K562 (cell line): ENCODE results near the gene FREM1. TPM values are rescaled to one million over a fixed set of nuclear protein-coding genes. Genes with fewer than 3 reads are reported as not detected.

Source experiments
- ATAC-seq: fragments of 200-7000 bp; cut with Tn5 transposase; 3 replicates; pipeline ENCODE4 v1.9.1; 2020; ENCODE audit warnings: moderate library complexity
- BruUV-seq: library from RNA; stranded (reverse); fragments of 400-500 nt; replicated peaks from 2 replicates; lab custom pipeline; 2021; lab: Mats Ljungman, UMichigan
- CTCF ChIA-PET: fragments of 300-600 bp; formaldehyde crosslinking; extraction: SDS; loops from one replicate; lab custom pipeline; 2021; ENCODE audit warnings: low intra/inter-chr PET ratio; lab: Yijun Ruan, JAX
- POLR2A ChIA-PET: fragments of 300-600, 350-650 bp; sonication (Branson Sonifier 250); formaldehyde crosslinking; extraction: SDS; loops from one replicate; lab custom pipeline; 2021; ENCODE audit warnings: antibody characterized with exemption, inconsistent platforms; lab: Yijun Ruan, JAX
- DNase-seq, 4 experiments: peaks; one replicate each; pipeline versions ENCODE4 v3.0.0 to v3.0.0-alpha.2; 2011 to 2018; ENCODE audit warnings: low spot score in 3 of 4, mixed read lengths in 3 of 4; ENCODE audit errors: extremely low read depth in 1 of 4
- FAIRE-seq: peaks from 2 replicates; lab custom pipeline; 2011; peaks lifted over from hg19 to GRCh38; lab: Jason Lieb, UNC
- H2AFZ ChIP-seq: 2 replicates; pipeline ENCODE4 v1.6.0; 2011; ENCODE audit warnings: low read depth, low read length, control low read depth, inconsistent platforms
- H3K27ac ChIP-seq: fragments of 200-600 bp; 3 replicates; pipeline ENCODE4 v1.8.0; 2011; ENCODE audit warnings: low read depth, mild to moderate bottlenecking, control low read depth, inconsistent platforms, low read length, moderate library complexity, mixed read lengths; ENCODE audit errors: extremely low read depth
- H3K27me3 ChIP-seq, 2 experiments: fragments of 300-600 bp in 1 of 2; 2 replicates in 1 of 2; 3 replicates in 1 of 2; pipeline versions ENCODE4 v1.6.0 to v1.8.0; 2011; ENCODE audit warnings: inconsistent platforms in 2 of 2, low read length in 2 of 2, mild to moderate bottlenecking in 1 of 2, mixed read lengths in 1 of 2, moderate library complexity in 1 of 2; ENCODE audit not compliant: control insufficient read depth in 2 of 2, insufficient read depth in 2 of 2
- H3K36me3 ChIP-seq: fragments of 300-600 bp; 3 replicates; pipeline ENCODE4 v1.8.0; 2011; ENCODE audit warnings: mild to moderate bottlenecking, low read length, inconsistent platforms; ENCODE audit not compliant: control insufficient read depth, insufficient read depth
- H3K4me1 ChIP-seq, 2 experiments: fragments of 200-600 bp in 1 of 2; replicated peaks in 1 of 2; 2 replicates in 1 of 2; 3 replicates in 1 of 2; pipeline versions ENCODE4 v1.5.1 to v1.8.0; 2011; ENCODE audit warnings: inconsistent platforms in 2 of 2, low read length in 2 of 2, mild to moderate bottlenecking in 1 of 2, mixed read lengths in 1 of 2, moderate library complexity in 1 of 2; ENCODE audit not compliant: control insufficient read depth in 2 of 2, insufficient read depth in 2 of 2
- H3K4me2 ChIP-seq: 2 replicates; pipeline ENCODE4 v1.6.1; 2011; ENCODE audit warnings: low read length, control low read depth, inconsistent platforms, mixed read lengths; ENCODE audit not compliant: insufficient read depth
- H3K4me3 ChIP-seq: fragments of 200-600 bp; sonication (generic), shearing (Covaris generic); 2 replicates; pipeline ENCODE4 v1.5.1; 2016; ENCODE audit warnings: control low read depth, inconsistent platforms
- H3K79me2 ChIP-seq: fragments of 200-600 bp; 3 replicates; pipeline ENCODE4 v1.8.0; 2011; ENCODE audit warnings: low read length, inconsistent platforms; ENCODE audit not compliant: control insufficient read depth, insufficient read depth
- H3K9ac ChIP-seq, 2 experiments: 2 replicates each; pipeline versions ENCODE4 v1.6.0 to v1.6.1; 2011; ENCODE audit warnings: low read depth in 2 of 2, low read length in 2 of 2, control low read depth in 1 of 2, inconsistent platforms in 1 of 2, mild to moderate bottlenecking in 1 of 2, mixed read lengths in 1 of 2; ENCODE audit not compliant: insufficient read depth in 1 of 2
- H3K9me1 ChIP-seq: one replicate; pipeline ENCODE4 v1.6.0; 2011; ENCODE audit warnings: inconsistent platforms, mild to moderate bottlenecking, low read length, moderate library complexity; ENCODE audit not compliant: control insufficient read depth, insufficient read depth
- H3K9me3 ChIP-seq: replicated peaks from 2 replicates; pipeline ENCODE4 v1.5.1; 2011; ENCODE audit warnings: low read depth, low read length, inconsistent platforms; ENCODE audit not compliant: control insufficient read depth, insufficient read depth
- H4K20me1 ChIP-seq: replicated peaks from 2 replicates; pipeline ENCODE4 v1.6.1; 2011; ENCODE audit warnings: low read length, inconsistent platforms, mixed read lengths; ENCODE audit not compliant: control insufficient read depth, insufficient read depth
- NR0B1 ChIP-seq: fragments of 450-650 bp; IDR thresholded peaks from one replicate; pipeline ENCODE4 v1.6.1; 2018; ENCODE audit warnings: mild to moderate bottlenecking, moderate library complexity; ENCODE audit not compliant: partially characterized antibody
- SIN3B ChIP-seq: fragments of 450-650 bp; IDR thresholded peaks from 2 replicates; pipeline ENCODE4 v1.6.1; 2017; ENCODE audit warnings: low read depth, mild to moderate bottlenecking, moderate library complexity
- SMAD2 ChIP-seq: fragments of 150-350 bp; IDR thresholded peaks from 2 replicates; pipeline ENCODE4 v1.6.1; 2014; ENCODE audit warnings: low read depth, mild to moderate bottlenecking, low read length
- SREBF2 ChIP-seq: sonication (generic); formaldehyde crosslinking; IDR thresholded peaks from 2 replicates; pipeline ENCODE4 v1.4.0; 2020; ENCODE audit warnings: mild to moderate bottlenecking, missing genetic modification reagents
- ZNF134 ChIP-seq: fragments of 250-450 bp; sonication (Bioruptor Pico); conservative IDR thresholded peaks from 2 replicates; pipeline ENCODE4 v1.4.0; 2020
- WGBS: fragments of 100-300 bp; shearing (Covaris generic); methylation state at CpG from one replicate; pipeline ENCODE4 v1.1.6; 2016; ENCODE audit warnings: low coverage, mixed read lengths; ENCODE audit not compliant: insufficient coverage; ENCODE audit errors: missing lambda C conversion rate; 5-methylcytosine and 5-hydroxymethylcytosine counted together
- in situ Hi-C: fragments of 300-500 bp; cut with MboI; formaldehyde crosslinking; loops from 4 replicates; pipeline ENCODE4 v1.15.0; 2018; ENCODE audit warnings: inconsistent platforms, mixed read lengths
- intact Hi-C: fragments of 100-400 bp; cut with micrococcal nuclease; formaldehyde crosslinking; loops from 2 replicates; pipeline ENCODE4 v1.14.2; 2022
- polyA plus RNA-seq, 8 experiments: library from polyadenylated mRNA; depleted of rRNA in 4 of 8; stranded (reverse) in 5 of 8; unstranded in 3 of 8; fragments of >200 nt; fragmentation: Nextera tagmentation in 2 of 8; fragmentation: Illumina TruSeq in 1 of 8; extraction: Ambion mirVana in 2 of 8; extraction: Trizol in 1 of 8; gene quantifications; 2 replicates each; pipeline versions ENCODE4 v1.2.1 to v1.2.3, GENCODE V29; 2011 to 2014; ENCODE audit warnings: inconsistent platforms in 1 of 8, missing spikeins in 1 of 8
- total RNA-seq, 7 experiments: library from RNA; depleted of rRNA in 6 of 7; stranded (reverse); fragments of >200 nt in 6 of 7; fragmentation: Illumina TruSeq in 2 of 7; extraction: Trizol in 2 of 7; gene quantifications; 2 replicates each; pipeline versions ENCODE4 v1.2.1 to v1.2.3, GENCODE V29; 2011 to 2021; ENCODE audit warnings: low replicate concordance in 1 of 7
- TF ChIP-seq, protein P1 (sequence below): fragments of 250-450 bp; sonication (Bioruptor Pico); IDR thresholded peaks from 2 replicates; pipeline ENCODE4 v1.5.0; 2021
- TF ChIP-seq, protein P2 (sequence below), 2 experiments: fragments of 450-650 bp; conservative IDR thresholded peaks; 2 replicates each; pipeline ENCODE4 v1.6.1; 2017; ENCODE audit warnings: mild to moderate bottlenecking in 2 of 2, moderate library complexity in 2 of 2
- TF ChIP-seq, protein P3 (sequence below): fragments of 250-450 bp; sonication (Bioruptor Pico); IDR thresholded peaks from 2 replicates; pipeline ENCODE4 v1.5.0; 2020; ENCODE audit warnings: mild to moderate bottlenecking

FREM1 gene
- total and polyA plus RNA-seq, 9 of the 15 experiments (the other 6 are each of a cell fraction or from before 2014, with no cell fraction given) = 0.03 to 0.24 (median 0.13) TPM; not detected in 2

GRCh38 chr9:14903040-14903439, 7.2 kb downstream of the FREM1 start:
- Histone ChIP-seq H2AFZ (no peak overlapping the region), H3K36me3 (no peaks in the 10 kb centered on the region), H3K9me3 (no peaks in the 10 kb centered on the region), H3K9me1 (no peaks in the 10 kb centered on the region), H3K4me2 (no peak overlapping the region), H4K20me1 (no peaks in the 10 kb centered on the region), H3K27ac (no peak overlapping the region), H3K79me2 (no peaks in the 10 kb centered on the region), H3K4me1 (peaks cover 0 to 9% of the 10 kb centered on the region in 2 experiments; a peak in 3 of 5 replicates), H3K9ac (no peak overlapping the region), H3K27me3 (no peaks in the 10 kb centered on the region), H3K4me3 (no peak overlapping the region)
- no peak for ATAC-seq
- ChIA-PET CTCF (no interaction called here), POLR2A (no interaction called here)
- intact Hi-C loops = no loop called here
- in situ Hi-C loops = no loop called here
- DNase-seq = no peak
- no peak for FAIRE-seq
- TF ChIP-seq, protein P1, sequence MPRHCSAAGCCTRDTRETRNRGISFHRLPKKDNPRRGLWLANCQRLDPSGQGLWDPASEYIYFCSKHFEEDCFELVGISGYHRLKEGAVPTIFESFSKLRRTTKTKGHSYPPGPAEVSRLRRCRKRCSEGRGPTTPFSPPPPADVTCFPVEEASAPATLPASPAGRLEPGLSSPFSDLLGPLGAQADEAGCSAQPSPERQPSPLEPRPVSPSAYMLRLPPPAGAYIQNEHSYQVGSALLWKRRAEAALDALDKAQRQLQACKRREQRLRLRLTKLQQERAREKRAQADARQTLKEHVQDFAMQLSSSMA (CRISPR knock-in tag) = no peak
- TF ChIP-seq SREBF2 (CRISPR knock-in tag) = no peak
- TF ChIP-seq ZNF134 (CRISPR knock-in tag) = no peak
- no peak for TF ChIP-seq SIN3B
- TF ChIP-seq SMAD2 = no peak
- TF ChIP-seq, protein P2, sequence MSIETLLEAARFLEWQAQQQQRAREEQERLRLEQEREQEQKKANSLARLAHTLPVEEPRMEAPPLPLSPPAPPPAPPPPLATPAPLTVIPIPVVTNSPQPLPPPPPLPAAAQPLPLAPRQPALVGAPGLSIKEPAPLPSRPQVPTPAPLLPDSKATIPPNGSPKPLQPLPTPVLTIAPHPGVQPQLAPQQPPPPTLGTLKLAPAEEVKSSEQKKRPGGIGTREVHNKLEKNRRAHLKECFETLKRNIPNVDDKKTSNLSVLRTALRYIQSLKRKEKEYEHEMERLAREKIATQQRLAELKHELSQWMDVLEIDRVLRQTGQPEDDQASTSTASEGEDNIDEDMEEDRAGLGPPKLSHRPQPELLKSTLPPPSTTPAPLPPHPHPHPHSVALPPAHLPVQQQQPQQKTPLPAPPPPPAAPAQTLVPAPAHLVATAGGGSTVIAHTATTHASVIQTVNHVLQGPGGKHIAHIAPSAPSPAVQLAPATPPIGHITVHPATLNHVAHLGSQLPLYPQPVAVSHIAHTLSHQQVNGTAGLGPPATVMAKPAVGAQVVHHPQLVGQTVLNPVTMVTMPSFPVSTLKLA (conservative IDR thresholded peaks at IDR 0.05) = no peak
- no peak for TF ChIP-seq NR0B1
- TF ChIP-seq, protein P3, sequence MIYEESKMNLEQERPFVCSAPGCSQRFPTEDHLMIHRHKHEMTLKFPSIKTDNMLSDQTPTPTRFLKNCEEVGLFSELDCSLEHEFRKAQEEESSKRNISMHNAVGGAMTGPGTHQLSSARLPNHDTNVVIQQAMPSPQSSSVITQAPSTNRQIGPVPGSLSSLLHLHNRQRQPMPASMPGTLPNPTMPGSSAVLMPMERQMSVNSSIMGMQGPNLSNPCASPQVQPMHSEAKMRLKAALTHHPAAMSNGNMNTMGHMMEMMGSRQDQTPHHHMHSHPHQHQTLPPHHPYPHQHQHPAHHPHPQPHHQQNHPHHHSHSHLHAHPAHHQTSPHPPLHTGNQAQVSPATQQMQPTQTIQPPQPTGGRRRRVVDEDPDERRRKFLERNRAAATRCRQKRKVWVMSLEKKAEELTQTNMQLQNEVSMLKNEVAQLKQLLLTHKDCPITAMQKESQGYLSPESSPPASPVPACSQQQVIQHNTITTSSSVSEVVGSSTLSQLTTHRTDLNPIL (CRISPR knock-in tag) = no peak
- 0% methylated on average over 1 of the region's 1 CpG for WGBS
- BruUV-seq = no TSS peak
